GM19193 (cell line): ENCODE data around the gene BBLN.

Source experiments
- POLR2A ChIP-seq: IDR thresholded peaks from 4 replicates; pipeline ENCODE4 v1.6.1; 2011; ENCODE audit not compliant: insufficient read depth, insufficient read length; ENCODE audit errors: extremely low read depth

Gene BBLN

DNA sequence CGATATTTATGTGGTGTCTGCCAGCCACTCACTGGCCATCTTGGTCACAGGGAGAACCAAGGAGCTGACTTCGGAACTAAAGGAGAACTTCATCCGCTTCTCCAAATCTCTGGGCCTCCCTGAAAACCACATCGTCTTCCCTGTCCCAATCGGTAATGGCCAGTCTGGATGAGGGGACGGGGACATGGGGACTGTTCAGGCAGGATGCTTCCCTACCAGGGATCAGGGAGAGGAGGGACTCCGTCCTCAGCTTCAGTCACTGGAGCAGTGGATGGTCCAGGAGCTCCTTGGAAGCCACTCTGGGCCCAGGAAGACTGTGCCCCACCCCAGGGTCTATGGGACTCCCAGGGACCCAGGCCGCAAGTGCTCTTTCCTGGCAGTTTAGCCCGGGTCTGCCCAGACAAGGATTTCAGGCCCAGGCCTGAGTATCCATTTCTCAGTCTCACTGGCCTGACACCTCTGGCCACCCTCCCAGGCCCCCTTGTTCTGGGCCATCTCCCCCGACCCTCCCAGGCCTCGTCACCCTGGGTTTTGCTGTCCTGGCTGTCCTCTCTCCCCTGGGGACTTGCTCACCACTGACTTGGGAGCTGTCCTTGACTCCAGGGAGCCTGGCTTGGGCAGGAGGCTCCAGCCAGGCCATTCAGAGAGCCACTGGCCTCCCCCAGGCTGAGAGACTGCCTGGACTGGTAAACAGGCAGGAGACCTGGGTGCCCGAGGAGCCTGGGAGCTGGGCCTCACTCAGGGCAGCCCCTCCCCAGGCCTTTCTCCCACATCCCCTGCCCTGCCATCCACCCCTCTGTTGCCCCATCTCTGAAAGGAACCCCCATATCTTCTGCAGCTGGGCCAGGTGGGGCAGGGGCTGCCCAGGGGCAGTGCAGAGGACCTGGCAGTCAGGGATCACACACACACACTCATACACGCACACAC is 7.7 kb upstream of the BBLN start:
- no peak for TF ChIP-seq POLR2A

DNA sequence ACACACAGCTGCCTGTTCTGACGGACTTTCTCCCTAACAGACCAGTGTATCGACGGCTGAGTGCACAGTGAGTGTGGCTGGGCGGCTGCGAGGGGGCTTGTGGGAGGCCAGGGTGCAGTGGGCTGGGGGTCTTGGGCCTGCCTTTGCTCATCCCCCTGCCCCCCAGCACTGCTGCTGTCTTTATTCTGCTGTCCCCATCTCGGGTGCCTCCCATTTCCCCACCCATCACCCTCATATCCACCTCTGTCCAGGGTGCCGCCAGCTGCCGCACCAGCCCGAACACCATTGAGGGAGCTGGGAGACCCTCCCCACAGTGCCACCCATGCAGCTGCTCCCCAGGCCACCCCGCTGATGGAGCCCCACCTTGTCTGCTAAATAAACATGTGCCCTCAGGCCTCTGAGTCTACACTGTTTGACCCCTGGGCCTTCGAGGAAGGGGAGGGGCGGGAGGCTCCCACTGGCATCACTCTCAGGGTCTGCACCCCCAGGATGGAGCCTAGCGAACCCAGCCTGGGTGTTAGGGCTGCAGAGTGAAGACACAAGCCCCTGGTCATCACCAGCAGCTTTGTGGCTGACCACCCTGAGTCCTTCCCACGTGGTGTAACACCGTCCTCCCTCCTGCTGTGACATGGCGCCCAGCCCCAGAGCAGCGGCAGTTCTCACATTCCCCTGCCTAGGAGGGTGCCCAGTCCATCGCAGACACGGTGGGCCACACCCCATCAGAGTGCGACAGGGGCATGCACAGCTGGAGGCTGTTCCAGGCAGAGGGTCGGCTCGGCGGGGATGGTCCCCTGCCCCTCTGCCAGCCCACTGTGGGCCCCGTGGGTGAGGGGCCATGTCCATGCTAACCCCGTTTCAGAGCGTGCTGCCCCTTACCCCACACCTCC is 6.8 kb upstream of the BBLN start:
- no peak for TF ChIP-seq POLR2A

DNA sequence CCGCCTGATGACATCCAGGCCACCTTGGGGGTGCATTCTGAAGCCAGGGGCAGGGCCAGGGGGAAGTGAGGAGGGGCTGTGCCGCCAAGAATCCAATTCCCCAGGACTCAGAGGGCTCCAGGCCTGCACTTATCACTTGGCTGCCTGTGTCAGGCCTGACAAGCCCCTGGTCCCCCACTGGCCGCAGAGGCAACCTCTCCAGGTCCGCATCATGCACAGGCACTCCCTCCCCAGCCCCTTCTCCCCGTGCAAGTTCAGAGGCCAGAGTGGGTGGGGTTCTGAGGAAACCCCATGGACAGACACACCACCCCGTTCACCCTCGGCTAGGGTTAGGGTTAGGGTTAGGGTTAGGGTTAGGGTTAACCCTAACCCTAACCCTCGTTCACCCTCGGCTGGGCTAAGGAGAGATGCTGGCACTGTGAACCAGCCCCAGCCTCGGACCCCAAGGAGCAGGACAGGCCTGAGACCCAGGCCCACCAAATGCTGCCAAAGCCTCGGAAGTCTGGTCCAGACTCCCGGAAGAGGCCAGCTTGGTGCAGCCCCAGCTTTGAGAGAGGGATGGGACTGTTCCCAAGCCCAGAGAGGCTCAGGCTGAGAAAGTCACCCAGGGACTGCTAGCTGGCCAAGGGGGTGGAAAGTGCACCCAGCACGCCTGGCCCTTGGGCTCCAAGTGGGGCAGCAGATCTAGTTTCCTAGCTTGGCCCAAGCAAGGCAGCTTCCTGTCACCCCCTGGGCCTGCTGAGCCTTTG is 5.9 kb upstream of the BBLN start:
- TF ChIP-seq POLR2A, result no peak

DNA sequence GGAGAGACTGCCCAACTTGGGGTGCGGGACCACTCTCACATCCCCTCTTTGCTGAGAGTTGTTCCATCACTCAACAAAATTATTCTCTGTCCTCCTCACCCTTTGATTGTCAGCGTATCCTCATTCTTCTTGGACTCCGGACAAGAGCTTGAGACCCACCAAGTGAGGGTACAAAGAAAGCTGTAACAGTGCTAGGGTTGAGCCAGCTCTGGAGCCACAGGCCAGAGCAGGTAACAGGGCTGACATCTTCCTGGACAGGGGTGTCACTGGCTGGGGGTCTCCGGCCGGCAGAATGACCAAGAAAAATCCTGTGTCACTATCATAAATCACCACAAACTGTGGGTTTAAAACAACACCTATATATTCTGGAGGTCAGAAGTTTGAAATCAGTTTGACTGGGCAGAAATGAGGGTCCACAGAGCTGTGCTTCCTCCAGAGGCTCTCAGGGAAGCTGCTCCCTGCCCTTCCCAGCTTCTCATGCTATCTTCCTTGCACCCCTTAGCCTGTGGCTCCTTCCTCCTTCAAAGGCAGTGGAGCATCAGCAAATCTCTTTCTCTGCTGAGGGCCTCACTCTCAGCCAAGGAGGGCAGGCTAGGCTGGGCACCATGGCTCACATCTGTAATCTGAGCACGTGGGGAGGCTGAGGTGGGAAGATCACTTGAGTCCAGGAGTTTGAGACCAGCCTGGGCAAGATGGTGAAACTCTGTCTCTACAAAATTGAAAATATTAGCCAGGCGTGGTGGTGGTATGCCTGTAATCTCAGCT is 4.1 kb upstream of the BBLN start:
- no peak for TF ChIP-seq POLR2A

DNA sequence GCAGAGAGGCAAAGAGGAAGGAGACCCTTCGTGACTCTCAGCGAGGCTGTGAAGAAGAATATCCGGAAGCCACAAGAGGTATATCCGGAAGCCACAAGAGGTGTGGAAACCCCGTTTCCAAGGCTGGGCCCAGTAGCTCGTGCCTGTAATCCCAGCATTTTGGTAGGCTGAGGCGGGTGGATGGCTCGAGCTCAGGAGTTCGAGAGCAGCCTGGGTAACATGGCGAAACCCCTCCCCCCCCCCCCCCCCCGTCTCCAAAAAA is 612 bp upstream of the BBLN start:
- TF ChIP-seq POLR2A, result no peak

DNA sequence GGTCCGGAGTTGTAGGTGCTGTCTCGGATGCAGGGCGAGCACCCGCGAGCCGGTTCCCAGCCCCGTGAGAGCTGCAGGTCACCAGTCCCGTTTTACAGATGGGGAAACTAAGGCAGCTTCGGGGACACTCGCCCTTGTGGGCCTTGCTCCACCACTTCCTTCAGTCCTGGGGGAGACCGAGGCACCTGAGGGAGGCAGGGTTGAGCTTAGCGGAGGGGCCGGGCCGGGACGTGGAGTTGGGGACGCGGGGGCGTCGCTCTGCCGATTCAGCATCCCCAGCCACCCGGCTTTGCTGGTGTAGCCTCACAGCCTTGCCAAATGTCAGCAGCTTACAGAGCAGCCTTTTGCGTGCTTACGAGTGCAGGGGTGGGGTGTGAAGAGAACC is 530 bp downstream of the BBLN start:
- no peak for TF ChIP-seq POLR2A

DNA sequence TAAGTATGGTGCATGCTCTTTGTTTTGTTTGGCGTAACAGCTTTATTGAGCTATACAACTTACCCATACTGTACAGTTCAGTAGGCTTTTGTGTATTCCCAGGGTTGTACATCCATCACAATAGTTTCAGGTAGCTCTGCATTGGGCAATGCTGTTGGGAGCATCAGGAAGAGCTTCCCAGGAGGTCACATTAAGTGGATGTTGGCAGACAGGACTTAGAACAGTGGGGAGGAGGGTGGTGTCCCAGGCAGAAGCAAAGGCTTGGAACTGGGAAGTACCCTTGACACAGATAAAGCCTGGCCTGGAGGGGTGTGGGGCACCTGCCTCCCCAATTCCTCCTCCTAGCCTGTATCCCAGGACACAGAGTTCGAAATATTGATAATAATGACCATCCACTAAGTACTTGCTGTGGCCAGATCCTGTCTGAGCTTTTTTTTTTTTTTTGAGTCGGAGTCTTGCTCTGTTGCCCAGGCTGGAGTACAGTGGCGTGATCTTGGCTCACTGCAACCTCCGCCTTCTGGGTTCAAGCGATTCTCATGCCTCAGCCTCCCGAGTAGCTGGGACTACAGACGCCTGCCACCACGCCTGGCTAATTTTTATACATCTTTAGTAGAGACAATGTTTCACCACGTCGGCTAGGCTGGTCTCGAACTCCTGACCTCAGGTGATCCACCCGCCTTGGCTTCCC is 1.3 kb downstream of the BBLN start:
- TF ChIP-seq POLR2A, result no peak

DNA sequence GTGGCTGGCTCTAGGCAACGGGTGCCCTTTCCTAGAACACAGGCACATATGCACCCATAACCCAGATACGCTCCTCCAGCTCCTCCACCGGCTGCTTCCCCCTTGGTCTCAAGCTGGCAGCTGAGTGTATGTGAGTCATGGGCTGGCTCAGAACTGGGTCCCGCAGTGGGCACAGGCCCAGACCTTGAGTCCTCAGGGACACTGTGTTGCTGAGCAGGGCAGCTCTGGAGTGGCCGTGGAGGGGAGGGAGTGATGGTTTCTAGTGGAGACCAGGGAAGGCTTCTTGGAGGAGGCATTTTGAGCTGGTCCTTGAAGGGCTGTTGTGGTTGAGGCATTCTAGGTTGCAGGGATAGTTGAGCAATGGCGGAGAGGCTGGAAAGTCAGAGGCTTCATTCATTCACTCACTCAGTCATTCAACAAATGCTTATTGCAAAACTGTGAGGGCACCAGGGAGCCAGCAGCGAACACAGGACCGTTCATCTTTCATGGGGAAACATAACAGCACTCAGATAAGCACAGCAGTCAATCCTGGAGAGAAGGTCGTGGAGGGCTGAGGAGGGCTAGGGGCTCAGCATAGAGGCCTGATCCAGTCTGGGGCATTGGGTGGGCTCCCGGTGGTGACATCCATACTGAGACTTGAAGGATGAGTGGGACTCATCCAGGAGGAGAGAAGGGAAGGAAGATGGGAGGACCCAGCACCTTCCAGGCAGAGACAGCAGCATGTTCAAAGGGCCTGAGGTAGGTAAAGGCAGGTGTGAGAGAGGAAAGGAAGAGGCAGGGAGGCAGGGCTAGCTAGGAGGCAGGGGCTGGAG is 2.4 kb downstream of the BBLN start:
- no peak for TF ChIP-seq POLR2A

DNA sequence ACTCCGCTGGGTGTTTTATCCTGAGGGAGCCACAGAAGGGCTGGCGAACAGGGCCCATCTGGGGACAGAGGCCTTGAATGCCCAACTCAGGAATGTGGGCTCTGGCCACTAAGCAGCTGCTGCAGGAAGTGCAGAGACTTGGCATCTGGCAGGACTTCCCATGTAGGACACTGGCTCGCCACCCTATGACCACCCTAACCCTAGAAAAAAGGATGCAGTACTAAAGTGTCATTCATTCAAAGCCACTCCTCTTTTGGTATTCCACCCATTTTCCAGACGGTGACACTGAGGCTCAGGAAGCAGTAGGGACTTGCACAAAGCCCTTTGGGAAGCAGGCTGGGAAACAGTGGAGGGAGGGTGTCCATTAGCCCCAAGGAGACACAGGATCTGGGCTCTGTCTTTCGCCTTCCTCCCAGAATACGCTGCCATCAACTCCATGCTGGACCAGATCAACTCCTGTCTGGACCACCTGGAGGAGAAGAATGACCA is 3.0 kb downstream of the BBLN start:
- no peak for TF ChIP-seq POLR2A

DNA sequence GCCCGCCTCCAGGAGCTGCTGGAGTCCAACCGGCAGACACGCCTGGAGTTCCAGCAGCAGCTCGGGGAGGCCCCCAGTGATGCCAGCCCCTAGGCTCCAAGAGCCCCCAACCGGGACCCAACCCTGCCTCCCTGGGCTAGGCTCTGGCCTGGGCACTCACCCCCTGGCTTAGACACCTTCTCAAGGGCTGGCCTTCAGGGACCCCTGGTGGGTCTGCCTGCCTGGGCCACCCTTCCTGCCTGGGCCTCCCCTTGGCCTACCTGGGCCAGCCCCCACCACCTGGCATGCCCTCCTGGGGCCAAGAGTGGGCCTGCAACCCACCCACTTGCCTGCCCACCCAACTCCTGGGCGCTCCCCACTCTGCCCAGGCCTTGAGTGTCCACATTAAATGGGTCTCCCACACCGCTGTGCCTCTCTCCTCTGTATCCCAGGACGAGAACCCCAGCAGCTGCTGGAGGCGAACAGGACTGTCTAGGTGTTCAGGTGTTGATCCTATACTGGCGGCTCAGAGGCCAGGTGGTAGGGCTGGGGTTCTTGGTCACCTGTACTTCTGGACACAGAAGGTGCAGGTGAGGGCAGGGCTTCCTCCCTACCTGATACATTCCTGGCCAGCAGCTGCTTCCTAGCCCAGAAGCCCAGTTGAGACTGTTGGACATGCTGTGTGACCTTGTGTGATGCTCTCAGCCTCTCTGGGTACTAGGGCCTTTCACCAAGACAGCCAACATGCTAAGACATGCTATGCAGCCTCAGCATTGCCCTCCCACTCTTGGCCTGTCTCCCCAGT is 3.6 kb downstream of the BBLN start:
- TF ChIP-seq POLR2A, result no peak

DNA sequence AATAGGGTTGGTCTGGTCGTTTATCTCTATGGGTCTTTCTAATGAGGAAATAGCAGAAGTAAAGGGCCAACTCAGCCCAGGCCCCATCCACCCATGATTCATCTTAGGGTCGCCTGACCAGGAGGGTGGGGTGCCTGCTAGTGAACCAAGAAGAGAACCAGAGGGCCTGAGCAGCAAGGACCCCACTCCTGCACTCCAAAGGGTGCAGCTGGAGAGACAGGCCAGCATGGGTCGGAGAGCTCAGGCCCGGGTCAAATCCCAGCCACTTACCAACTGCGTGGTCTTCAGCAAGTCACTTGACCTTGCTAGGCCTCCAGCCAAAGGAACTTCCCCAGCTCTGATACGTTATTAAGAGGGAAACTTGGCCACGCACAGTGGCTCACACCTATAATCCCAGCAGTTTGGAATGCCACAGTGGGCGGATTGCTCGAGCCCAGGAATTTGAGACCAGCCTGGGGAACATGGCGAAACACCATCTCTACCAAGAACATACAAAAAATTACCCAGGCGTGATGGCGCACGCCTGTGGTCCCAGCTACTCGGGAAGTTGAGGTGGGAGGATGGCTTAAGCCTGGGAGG is 4.3 kb downstream of the BBLN start:
- TF ChIP-seq POLR2A, result no peak

DNA sequence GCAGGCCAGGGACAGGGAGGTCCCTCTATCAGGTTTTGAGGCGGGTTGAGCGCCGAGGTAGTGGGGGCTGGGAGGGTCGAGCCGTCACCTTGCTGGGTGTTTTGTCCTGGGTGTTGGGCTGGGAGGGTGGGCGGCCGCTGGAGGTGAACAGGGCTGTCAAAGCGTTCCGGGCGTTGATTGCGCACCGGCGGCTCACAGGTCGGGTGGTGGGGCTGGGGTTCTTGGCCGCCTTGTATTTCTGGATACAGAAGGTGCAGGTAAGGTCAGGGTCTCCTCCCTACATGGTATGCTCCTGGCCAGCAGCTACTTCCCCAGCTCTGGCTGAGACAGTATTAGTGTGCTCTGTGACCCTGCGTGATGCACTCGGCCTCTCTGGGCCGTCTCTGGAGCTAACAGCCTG is 6.1 kb downstream of the BBLN start:
- TF ChIP-seq POLR2A, result no peak
